NK-92 (cell line): ENCODE data around the gene MON1B.
"Not testable (repeated sequence)": the region's sequence is repeated elsewhere in the genome, so short reads cannot be mapped to it uniquely, and the experiment has no call there.

ENCODE experiments used
- DNase-seq: peaks from one replicate; lab custom pipeline; 2025; ENCODE audit not compliant: unreplicated experiment; lab: John Stamatoyannopoulos, UW

MON1B gene

GRCh38 chr16:77190478-77191258 is at the start of gene MON1B:
MON1B (plus strand) TSS chr16:77191190; CDS start chr16:77191486, 296 bp downstream.
- DNase-seq: peak; percentile 80

GRCh38 chr16:77143364-77143763 is 47.6 kb upstream of the MON1B start:
- DNase-seq: no peak

DNA sequence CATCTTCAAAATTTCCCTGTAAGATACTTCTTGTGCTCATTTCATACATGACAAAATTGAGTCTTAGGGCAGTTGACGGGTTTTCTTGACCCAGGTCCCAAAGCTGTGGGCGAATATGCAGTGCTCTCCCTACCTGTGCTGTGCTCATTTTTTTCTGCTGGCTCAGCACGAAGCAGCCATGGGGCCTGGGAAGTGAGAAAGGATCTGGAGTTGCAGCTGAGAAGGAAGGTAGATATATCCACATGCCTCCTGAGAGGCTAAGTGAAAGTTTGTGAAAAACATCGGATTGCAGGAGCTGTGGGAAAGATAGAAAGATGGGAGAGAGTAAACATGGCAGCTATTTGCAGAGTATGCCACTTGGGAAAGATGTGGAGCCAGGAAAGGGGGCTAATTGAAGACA is 42.9 kb upstream of the MON1B start:
- no peak for DNase-seq

GRCh38 chr16:77157346-77158058 is 33.5 kb upstream of the MON1B start:
- no peak for DNase-seq

DNA sequence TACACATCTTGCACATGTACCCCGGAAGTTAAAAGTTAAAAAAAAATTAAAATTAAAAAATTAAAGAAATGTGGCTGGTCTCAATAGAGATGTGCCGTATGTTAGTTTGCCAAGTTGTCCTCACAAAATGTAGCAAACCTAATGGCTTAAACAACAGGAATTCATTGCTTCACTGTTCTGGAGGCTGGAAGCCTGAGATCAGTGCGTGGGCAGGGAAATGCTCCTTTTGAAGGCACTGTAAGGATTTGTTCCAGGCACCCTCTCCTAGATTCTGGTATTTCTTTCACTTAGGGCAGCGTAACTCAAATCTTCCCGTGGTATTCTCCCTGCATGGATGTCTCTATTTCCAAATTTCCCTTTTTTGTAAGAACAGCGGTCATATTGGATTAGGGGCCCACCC is 32.7 kb upstream of the MON1B start:
- no peak for DNase-seq

- no peak for DNase-seq
Observed at GRCh38 chr16:77165006-77165405, 26.0 kb upstream of the MON1B start.

GRCh38 chr16:77165536-77166236 is 25.3 kb upstream of the MON1B start:
- DNase-seq: not testable (repeated sequence)

GRCh38 chr16:77166726-77167125 is 24.3 kb upstream of the MON1B start:
- DNase-seq: no peak

GRCh38 chr16:77168901-77169300 is 22.1 kb upstream of the MON1B start:
- no peak for DNase-seq

GRCh38 chr16:77169650-77170236 is 21.2 kb upstream of the MON1B start:
- DNase-seq: no peak

DNA sequence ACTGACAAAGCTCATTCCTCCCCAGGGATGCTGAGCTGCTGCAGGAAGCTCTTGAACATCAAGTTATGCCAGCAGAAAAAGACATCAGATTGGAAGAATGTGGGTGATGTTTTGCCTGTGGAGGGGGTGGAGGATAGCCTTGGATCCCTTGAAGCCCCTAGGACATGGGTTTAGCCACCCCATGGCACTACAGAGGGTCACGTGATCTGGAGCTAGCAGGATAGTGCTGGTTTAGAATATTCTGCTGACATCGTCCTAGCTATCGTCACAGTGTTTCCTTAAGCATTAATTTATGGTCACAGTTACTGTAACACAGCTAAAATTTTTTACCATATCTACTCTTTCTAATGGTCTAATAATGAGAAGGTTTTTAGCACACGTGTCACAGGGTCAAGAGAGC is 20.2 kb upstream of the MON1B start:
- no peak for DNase-seq

GRCh38 chr16:77171745-77172635 is 19.0 kb upstream of the MON1B start:
- no peak for DNase-seq

DNA sequence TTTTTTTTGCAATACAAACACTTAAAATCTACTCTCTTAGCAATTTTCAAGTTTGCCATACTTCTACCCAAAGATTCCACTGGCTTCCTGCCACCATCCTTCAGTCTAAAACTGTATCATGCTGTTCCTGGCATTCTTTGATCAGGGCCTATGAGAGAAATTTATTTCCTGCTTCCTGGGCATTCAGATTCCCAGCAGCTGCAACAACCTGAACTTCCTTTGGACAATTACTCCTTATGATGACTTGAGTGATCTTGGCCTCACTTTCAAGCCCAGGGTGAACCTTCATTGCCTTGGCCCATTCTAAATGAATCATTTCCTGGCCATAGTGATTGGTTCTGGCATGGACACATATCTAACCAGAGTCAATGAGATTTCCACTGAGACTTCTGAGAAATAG is 18.0 kb upstream of the MON1B start:
- DNase-seq: no peak

GRCh38 chr16:77183137-77183536 is 7.9 kb upstream of the MON1B start:
- no peak for DNase-seq

DNA sequence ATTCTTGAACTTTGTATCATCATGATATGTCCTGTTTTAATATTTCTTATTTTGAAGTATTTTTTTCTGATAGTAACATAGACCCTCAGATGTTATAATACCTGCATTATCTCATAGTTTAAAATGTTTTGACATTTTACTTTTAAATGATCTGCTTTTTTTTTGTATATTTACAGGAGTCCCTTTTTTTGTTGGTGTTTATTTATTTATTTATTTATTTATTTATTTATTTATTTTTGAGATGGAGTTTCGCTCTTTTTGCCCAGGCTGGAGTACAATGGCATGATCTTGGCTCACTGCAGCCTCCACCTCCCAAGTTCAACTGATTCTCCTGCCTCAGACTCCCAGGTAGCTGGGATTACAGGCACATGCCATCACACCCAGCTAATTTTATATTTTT is 4.7 kb upstream of the MON1B start:
- not testable (repeated sequence) for DNase-seq

GRCh38 chr16:77190190-77190477 is 856 bp upstream of the MON1B start:
- DNase-seq: no peak

DNA sequence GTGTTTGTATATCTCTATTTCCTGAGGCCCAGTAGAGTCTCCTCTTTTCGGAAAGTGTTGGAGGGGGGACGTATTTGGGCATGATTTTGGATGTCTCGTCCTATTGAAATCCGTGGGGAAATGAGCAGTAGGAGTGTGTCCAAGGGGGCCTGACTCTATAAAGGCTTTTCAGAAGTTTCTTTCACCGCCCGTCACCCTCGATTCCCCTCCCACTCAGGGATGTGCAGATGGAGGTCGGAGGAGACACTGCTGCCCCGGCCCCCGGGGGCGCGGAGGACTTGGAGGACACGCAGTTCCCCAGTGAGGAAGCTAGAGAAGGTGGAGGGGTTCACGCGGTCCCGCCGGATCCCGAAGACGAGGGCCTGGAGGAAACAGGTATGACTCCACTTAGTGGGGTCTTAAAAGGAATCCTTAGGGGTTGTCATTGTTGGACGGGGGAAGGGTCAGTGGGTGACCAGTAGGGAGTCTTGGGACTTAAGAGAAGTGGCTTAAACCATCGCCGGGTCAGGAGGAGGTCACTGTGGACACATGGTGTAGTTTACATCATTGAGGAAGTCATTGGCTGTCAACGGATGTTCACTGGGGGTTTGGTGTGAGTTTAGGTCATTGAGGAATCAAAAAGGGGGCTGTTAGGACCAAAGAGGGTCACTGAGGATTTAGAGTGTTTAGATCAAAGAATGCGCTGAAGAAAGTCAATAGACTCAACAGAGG is 424 bp downstream of the MON1B start:
- DNase-seq: no peak

DNA sequence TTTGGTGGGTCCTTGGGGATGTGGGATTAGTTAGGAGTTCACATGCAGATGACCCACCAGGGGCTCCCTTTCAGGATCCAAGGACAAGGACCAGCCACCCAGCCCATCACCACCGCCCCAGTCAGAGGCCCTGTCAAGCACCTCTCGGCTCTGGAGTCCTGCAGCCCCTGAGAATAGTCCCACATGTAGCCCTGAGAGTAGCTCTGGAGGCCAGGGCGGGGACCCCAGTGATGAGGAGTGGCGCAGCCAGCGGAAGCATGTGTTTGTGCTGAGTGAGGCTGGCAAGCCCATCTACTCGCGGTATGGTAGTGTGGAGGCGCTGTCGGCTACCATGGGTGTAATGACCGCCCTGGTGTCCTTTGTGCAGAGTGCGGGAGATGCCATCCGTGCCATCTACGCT is 2.4 kb downstream of the MON1B start:
- no peak for DNase-seq

DNA sequence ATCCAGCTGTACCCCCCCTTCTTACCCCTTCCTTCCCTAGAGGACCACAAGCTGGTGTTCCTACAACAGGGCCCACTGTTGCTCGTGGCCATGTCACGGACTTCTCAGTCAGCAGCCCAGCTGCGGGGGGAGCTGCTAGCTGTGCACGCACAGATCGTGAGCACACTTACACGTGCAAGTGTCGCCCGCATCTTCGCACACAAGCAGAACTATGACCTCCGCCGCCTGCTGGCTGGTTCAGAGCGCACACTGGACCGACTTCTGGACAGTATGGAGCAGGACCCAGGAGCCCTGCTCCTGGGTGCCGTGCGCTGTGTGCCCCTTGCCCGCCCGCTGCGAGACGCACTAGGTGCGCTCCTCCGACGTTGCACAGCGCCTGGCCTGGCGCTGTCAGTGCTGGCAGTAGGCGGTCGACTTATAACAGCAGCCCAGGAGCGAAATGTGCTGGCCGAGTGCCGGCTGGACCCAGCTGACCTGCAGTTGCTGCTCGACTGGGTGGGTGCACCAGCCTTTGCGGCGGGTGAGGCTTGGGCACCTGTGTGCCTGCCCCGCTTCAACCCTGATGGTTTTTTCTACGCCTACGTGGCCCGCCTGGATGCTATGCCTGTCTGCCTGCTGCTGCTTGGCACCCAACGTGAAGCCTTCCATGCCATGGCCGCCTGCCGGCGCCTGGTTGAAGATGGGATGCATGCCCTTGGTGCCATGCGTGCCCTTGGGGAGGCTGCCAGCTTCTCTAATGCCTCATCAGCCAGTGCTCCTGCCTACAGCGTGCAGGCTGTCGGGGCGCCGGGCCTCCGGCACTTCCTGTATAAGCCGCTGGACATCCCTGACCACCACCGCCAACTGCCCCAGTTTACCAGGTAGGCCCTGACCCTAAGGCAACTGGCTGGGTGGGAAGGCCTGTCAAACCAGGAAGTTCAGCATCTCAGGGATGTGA is 3.6 kb downstream of the MON1B start:
- no peak for DNase-seq
